DMS79 treated with DMSO at 0.1 percent for 48 hours (cell line): ENCODE measurements around the gene ROM1.
"Not testable (repeated sequence)": the region's sequence is repeated elsewhere in the genome, so short reads cannot be mapped to it uniquely, and the experiment has no call there.

Source experiments
- DNase-seq: peaks from one replicate; lab custom pipeline; 2025; lab: John Stamatoyannopoulos, UW

The ROM1 gene

DNA sequence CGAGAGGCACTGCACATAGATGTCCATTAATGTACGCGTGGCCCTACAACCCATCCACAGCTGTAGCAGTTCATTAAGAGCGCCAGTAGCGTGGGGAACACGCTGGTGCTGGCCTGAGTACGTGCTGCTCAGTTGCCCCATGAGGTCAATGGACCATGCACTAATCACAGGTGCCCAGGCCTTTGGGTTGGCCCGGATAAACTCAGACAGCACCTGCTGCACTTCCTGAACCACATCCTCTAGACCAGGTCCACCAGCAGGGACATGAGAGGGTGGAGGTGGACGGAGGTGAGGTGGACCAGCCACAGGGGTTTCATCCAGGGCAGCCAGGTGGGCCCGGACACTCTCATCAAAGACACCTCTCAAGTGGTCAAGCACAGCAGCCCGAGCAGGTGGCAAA, 36.4 kb downstream of the ROM1 start:
- no peak for DNase-seq

DNA sequence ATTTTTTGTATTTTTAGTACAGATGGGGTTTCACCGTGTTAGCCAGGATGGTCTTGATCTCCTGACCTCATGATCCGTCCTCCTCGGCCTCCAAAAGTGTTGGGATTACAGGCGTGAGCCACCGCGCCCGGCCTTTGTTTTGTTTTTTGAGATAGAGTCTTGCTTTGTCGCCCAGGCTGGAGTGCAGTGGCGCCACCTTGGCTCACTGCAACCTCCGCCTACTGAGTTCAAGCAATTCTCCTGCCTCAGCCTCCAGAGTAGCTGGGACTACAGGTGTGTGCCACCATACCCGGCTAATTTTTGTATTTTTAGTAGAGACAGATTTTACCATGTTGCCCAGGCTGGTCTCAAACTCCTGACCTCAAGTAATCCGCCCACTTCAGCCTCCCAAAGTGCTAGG, 37.2 kb downstream of the ROM1 start:
- DNase-seq = not testable (repeated sequence)

DNA sequence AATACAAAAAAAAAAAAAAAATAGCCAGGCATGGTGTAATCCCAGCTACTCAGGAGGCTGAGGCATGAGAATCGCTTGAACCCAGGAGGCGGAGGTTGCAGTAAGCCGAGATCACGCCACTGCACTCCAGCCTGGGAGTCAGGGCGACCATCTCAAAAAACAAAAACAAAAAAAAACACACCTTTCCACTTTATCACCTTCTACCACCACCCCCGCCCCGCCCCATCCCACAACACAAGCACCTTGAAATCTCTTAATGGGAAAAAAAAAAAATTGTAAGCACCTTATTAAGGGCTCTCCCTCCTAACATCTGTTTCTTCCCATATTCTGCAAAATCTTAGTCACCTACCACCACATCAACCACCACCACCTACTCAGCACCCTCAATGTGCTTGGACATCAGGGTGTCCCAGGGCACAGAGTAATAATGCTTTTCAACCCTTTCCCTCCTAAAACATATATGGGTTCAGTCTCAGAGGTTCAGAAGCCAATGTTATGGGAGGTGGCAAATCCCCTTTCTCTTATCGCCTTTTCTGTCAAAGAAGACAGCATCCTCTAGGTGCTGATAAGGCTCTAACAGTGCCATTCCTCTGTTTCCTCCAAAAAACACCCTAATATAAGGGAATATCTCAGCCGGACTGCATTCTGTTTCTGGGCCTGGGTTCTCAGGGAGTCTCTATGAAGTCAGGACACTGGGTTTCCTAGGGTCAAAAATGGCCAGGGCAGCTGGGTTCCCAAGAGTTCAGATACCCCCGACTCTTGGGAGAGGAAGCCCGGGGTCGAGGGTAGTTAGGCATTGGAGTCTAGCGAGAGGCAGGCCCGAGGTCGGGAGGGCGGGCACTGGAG, 39.3 kb downstream of the ROM1 start:
- no peak for DNase-seq

DNA sequence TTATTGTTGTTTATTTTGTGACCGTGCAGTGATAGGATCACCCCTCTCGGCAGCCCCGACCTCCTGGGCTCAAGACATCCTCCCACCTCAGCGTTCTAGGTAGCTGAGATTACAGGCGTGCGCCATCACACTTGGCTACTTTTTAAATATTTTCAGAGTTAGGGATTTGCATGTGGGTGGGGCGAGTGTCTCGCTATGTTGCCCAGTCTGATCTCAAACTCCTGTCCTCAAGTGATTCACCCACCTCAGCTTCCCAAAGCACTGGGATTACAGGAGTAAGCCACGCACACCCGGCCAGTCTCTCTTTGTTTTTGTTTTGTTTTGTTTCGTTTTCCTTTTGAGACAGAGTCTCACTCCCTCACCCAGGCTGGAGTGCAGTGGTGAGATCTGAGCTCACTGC, 41.2 kb downstream of the ROM1 start:
- DNase-seq = no peak

DNA sequence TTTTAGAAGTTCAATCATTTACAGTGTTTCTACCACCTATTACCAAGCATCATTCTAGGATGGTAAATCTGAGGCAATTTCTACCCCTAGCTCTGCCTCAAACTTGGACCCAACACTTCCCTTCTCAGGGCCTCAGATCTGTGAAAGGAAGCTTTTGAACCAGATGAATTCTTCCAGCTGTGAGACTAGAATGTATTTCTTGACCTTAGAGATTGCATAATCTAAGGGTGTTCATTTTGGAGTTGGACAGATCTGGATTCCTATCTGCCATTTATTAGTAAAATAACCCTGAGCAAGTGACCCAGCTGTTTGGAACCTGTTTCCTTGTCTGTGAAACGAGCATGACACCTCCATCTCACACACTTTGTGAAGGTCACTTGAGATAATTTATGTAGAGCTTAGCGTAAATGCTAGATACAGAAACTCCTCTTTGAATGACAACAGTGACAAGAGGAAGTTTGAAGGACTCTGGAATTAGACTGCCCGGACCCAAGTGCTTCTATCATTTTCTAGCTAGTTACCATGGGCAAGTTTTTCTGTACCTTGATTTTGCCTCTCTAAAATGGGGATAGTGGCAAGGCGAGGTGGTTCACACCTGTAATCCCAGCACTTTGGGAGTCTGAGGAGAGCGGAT, 43.9 kb downstream of the ROM1 start:
- DNase-seq = no peak

DNA sequence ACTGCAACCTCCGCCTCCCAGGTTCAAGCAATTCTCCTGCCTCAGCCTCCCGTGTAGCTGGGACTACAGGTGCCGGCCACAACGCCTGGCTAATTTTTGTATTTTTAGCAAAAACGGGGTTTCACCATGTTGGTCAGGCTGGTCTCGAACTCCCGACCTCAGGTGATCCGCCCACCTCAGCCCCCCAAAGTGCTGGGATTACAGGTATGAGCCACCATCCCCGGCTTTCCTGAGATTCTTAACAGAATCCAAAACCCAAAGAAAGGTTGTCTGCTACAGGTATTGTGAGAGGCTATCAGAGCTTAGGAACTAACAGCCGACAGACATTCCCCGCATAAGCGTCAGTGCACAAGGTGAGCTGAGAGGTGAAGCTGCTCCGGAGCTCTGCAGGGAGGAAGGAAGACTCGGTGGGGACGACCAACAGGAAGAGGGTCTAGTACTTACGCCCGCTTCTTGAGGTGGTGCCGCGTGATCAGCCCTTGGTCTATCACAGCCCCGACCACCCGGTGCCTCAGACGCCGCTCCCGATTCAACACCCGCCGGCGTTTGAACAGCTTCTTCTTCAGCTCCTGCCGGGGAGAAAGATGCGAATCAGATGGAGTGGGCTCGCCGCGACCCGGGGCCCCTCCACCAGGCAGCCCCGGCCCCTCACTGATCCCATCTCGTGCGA, 51.5 kb downstream of the ROM1 start:
- peak; percentile 73 for DNase-seq
